Activated CD4-positive, CD25-positive, alpha-beta regulatory T cell treated with anti-CD3 and anti-CD28 coated beads, Interleukin-2, amount 50 U/mL, for 24 hours (primary cell): ENCODE data around the gene SUN1.
"Not testable (repeated sequence)": the region's sequence is repeated elsewhere in the genome, so short reads cannot be mapped to it uniquely, and the experiment has no call there.

Source experiments
- ATAC-seq, 2 donors: fragments of 150-1000 bp; cut with Tn5 transposase; one replicate each; pipeline ENCODE4 v1.10.0; 2021; ENCODE audit warnings: mild to moderate bottlenecking in 1 of 2, moderate library complexity in 1 of 2

SUN1 gene

DNA sequence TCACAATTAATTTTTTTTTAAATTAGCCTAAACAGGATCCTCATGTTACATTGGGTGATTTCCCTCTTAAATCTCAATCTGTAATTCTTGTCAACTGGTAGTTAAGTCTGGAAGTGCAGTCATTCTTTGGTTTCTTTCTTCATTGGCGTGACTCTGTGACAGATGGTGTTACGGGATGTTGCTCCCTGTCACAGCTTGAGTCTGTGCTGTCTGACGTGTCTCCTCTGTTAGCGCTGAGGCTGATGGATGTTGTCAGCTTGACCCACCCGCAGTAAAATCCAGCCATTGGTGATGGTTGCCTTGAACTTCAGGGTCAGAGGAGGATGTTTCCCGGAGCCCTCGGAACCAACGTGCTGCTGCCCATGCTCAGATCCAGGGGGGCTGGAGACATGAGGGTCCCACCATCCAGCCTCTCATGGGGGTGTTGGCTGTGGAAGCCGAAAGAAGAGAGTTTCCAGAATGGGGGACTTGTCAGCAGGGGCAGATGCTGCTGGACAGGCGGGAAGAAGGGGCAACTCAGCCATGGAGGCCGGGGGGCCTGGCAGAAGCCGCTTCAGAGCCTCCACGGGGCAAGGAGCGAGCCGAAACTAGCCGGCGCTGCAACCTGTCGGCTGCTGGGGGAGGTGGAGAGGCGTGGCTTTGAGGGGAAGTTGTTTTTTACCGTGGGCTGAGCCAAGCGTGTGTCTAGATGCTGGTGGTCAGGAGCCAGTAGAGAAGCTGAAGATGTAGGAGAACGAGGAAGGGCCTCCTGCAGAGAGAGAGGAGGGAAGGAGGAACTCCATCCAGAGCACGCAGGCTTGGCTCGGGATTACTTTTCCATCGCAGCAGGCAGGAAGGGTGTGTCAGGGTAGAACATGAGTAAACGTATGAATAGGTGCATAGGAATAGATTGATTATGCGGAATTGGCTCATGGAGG, 3.5 kb downstream of the SUN1 start:
- no peak for ATAC-seq

DNA sequence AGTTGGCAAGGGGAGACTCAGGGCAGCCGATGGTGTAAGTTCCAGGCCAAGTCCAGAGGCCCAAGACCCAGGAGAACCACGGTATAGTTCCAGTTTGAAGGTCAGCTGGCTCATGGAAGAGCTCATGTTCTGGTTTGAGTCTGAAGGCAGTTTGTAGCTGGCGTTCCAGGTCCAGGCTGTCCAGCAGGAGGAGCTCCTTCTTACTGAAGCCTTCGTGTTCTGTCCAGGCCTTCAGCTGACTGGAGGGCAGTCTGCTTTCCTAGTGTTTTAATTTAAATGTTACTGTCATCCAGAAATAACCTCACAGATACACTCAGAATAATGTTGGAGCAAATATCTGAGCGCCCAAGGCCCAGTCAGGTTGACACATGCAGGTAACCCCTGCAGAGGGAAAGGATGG, 4.2 kb downstream of the SUN1 start:
- no peak for ATAC-seq

DNA sequence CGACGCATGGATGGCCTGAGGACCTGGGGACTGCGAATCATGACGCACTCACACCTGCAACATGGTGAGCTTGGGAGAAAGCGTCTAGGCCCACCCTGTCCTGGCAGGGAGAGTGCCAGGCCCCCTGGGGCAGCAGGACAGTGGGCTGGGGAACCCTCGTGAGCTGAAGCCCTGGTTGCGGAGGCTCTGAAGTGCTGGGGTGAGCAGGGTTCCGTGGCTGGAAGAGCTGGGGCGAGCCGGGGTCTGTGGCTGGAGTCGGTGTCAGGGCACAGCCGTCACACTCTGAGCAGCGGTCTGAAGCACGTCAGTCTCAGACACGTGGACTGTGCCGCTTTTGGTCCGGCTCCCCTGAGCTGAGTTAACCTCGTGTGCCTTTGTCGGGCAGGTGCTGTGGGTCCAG, 4.7 kb downstream of the SUN1 start:
- no peak for ATAC-seq

DNA sequence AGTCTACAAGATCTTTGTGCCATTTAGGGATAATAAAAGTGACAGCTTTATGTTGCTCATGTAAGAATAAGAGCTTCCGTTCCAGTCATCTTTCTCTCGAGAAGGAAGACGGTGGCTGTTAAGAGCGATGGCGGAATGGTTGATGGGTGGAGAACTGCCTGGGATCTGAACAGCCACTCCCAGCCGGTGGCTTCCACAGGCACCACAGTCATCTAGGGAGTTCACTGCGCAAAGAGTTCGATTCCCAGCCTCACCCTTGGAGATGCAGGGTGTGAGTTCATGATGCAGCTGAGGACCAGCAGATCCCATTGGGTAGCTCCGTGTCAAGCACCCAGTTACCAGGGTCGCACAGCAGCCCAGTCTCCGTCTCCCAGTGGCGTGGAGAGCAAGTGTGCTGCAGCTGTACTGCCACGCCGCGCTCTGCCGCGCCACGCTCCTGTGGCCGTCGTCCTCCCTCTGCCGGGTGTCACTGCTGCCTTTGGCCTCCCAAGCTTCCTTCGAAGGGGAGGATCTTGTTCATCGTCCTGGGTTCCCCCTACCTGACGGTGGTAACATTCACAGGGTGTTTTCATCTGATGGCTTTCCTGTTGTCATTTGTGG, 7.8 kb downstream of the SUN1 start:
- ATAC-seq: no peak

DNA sequence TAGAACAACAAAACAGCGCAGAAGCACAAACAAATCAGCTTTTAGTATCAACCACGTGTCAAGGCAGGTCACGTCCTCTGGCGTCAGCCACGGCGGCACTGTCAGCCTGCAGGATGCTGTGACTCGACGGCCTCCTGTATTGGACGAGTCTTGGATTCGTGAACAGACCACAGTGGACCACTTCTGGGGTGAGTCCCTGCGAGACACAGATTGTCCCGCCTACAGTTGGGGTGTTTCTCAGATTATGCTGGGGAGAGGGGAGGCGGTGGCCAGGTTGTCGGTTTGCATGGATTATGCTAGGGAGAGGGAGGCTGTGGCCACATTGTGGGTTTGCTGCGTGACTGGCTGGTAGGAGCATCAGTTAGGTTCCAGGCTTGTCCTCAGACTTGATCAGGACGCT, 9.7 kb downstream of the SUN1 start:
- no peak for ATAC-seq

DNA sequence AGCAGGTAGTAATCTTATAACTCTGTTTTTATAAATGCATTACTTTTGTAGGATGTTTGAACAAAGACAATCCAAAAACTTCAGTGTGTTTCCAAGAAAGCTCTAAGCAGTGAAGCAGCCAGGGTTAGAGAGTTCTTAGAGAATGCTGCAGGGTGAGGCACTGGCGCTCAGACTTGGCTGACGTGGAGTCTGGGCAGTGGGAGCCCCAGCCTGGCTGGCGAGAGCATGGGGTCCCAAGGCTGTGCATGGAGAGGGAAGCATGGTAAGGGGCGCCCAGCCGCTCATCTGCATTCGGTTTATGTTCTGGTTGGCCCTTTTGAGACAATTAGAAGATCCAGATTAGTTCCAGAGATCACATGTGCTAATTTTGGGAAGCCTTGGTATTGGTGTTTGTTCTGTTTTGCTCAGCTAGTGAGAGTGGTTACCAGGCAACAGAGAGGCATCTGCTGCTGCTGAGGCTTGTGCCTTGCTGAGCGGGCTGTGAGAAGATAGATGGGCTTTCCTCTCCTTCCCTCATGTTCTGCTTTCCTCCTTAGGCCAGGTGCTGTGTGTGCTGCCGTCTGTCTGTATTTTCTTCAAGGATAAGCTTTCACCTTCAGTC, 10.3 kb downstream of the SUN1 start:
- no peak for ATAC-seq

DNA sequence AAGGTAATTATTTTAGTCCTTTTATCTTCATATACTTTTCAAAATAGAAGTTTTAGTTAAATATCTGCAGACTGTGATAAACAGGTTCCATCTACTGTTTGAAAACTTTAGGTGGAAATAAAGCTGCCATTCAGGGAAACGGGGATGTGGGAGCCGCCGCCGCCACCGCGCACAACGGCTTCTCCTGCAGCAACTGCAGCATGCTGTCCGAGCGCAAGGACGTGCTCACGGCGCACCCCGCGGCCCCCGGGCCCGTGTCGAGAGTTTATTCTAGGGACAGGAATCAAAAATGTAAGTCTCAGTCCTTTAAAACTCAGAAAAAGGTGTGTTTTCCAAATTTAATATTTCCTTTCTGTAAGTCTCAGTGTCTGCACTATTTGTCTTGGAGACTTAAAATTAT, 11.0 kb downstream of the SUN1 start:
- ATAC-seq: no peak

DNA sequence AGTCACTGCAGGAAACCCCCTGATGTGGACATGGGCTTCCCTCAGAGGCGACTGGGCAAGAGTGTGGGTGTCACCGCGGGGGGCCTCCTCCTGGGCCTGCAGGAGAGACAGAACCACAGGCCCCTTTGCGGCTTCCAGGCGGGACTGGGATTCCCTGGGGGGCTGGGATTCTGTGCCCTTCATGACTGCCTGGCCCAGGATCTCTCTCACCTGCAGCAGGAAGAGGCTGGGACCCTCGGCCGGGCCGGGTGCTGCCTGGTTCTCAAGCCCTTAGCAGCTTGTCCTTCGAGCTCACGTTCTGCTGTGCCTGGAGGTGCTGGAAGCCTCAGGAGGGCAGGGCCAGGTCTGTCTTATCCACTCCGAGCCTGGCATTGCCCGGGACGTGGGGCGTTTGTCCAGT, 11.8 kb downstream of the SUN1 start:
- no peak for ATAC-seq

DNA sequence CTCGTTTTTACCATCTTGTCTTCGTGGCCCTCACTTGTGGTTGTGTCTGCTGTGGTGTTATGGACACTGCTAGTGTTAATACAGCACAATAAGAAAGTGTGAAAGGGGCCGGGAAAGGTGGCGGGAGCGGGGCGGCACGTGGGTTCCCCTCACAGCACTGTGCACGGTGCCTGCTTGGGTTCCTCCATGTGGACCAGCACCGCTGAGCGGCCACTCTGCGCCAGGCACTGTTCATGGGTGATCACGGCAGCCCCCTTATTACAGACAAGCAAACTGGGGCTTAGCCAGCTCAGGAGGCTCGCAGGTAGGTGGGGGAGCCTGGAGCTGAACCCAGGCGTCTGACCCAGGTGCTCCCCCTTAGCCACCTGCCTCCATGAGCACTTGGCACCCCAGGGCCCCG, 12.2 kb downstream of the SUN1 start:
- ATAC-seq: no peak

DNA sequence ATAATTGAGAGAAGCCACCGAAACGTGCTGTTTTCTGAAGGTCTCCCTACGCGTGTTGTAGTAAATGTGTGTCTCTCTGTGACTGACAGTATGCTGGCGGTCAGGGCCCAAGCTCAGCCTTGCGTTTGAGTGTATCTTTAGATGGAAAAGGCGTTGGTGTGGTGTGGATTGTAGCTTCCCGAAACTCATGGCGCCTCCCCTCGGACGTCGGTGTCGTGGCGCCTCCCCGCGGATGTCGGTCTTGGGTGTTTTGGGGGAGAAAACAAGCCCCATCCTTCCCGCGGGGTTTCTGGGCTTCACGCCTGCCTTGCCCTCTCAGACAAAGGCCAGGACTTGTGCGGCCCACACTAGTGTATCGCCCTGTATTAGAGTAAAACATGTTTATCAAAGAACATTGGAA, 12.8 kb downstream of the SUN1 start:
- ATAC-seq: no peak

DNA sequence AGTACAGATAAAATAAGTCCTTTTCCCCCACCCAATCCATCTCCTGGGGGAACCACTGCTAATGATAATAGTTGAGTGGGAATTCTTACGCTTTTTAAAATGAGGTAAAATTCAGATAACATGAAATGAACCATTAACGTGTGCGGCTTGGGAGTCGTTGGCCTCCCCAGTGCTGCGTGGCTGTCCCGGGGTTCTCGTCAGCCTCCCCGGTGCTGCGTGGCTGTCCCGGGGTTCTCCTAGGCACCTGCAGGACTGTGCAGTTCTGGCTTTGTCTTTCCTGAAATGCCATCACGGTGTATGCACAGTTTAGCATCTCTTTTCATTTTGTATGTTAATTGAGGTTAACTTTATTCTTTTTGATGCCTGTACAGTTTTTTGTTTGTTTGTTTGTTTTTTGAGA, 13.5 kb downstream of the SUN1 start:
- ATAC-seq: no peak

DNA sequence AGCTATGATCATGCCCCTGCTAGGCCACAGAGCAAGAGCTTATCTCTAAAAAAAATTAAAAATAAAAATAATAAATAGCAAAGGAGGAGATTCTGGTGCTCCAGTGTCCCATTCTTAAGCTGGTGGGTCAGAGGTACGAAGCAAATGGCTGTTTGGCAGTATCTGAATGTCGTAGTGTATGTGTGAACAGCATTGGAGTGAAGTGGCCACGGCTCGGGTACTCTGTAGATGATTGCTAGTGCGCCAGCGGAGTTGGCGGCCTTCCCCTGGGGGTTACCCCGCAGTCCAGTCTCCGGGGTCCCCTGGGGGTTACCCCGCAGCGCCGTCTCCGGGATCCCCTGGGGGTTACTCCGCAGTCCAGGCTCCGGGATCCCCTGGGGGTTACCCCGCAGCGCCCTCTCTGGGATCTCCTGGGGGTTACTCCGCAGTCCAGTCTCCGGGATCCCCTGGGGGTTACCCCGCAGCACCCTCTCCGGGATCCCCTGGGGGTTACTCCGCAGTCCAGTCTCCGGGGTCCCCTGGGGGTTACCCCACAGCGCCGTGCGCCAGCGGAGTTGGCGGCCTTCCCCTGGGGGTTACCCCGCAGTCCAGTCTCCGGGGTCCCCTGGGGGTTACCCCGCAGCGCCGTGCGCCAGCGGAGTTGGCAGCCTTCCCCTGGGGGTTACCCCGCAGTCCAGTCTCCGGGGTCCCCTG, 14.8 kb downstream of the SUN1 start:
- not testable (repeated sequence) for ATAC-seq

DNA sequence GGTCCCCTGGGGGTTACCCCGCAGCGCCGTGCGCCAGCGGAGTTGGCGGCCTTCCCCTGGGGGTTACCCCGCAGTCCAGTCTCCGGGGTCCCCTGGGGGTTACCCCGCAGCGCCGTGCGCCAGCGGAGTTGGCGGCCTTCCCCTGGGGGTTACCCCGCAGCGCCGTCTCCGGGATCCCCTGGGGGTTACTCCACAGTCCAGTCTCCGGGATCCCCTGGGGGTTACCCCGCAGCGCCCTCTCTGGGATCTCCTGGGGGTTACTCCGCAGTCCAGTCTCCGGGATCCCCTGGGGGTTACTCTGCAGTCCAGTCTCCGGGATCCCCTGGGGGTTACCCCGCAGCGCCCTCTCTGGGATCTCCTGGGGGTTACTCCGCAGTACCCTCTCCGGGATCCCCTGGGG, 15.5 kb downstream of the SUN1 start:
- ATAC-seq: not testable (repeated sequence)

DNA sequence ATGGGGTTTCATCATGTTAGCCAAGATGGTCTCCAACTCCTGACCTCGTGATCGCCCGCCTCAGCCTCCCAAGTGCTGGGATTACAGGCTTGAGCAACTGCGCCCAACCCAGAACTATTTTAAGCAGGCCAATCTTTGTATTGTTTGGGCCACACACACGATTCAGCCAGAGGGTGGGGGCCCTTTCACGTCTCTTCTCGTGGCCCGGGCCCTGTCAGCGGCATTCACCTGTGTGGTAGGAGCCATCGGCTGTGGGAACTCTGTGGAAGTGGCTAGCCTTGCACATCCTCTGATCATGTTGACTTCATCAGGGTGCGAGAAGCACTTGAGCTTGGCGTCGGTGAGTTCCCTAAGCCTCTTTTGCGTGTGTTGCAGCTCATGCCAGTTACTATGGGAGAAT, 16.9 kb downstream of the SUN1 start:
- no peak for ATAC-seq

DNA sequence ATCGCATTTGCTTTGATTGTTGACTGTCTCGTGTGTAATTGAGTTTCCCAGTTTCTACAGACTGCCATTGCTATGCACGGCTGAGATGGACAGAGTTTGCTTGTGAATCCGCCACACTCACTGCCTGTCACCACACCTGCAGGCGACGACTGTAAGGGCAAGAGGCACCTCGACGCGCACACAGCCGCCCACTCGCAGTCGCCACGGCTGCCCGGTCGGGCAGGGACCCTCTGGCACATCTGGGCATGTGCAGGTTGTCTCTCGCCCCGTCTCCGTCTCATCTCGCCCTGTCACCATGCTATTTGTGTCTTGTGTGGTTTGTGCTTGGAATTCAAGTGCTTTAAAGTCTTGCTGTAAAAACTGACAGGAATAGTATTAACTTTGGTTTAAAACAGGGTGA, 17.5 kb downstream of the SUN1 start:
- no peak for ATAC-seq

DNA sequence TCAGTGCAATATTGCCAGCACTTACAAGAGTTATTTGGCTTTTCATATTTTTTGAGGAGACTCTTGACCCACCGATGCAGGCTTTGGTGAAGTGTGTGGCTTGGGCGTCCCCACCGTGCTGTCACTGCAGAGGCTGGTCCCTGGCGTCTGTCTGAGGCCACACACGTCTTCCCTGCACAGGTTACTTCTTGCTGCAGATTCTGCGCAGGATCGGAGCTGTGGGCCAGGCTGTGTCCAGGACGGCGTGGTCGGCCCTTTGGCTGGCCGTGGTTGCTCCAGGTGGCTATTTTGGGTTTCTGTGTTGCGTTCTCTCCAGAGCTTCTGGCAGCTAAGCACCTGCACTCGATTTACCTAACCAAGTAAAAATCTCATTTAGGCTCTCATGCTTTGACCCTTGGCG, 18.9 kb downstream of the SUN1 start:
- ATAC-seq: no peak

DNA sequence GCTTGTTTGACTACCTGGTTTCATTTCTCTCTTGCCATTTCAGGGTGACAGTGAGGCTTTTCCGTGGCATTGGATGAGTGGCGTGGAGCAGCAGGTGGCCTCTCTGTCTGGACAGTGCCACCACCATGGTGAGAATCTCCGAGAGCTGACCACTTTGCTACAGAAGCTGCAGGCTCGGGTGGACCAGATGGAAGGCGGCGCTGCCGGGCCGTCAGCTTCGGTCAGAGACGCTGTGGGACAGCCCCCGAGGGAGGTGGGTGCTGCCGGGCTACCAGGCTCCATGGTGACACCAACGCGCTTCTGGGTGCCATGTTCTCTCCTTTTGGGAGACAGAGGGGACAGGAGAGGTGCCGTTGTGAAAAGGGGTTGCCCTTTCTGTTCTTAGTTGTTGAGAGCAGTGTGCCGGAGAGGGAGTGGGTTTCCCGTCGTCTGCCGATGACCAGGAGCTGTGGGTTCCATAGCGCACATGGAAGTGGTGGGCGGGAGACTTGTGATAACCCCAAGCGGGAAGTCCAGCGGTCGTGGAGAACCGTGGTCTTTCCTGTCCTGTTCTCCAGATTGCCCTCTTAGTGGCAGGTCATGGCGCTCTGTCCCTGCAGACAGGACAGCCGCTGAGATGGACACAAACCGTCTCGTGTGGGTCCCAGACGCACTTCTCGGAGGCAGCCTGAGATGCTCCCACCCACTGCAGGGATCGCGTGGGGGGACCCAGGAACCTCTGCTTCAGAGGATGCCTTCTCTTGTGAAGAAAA, 21.3 kb downstream of the SUN1 start:
- ATAC-seq: no peak

DNA sequence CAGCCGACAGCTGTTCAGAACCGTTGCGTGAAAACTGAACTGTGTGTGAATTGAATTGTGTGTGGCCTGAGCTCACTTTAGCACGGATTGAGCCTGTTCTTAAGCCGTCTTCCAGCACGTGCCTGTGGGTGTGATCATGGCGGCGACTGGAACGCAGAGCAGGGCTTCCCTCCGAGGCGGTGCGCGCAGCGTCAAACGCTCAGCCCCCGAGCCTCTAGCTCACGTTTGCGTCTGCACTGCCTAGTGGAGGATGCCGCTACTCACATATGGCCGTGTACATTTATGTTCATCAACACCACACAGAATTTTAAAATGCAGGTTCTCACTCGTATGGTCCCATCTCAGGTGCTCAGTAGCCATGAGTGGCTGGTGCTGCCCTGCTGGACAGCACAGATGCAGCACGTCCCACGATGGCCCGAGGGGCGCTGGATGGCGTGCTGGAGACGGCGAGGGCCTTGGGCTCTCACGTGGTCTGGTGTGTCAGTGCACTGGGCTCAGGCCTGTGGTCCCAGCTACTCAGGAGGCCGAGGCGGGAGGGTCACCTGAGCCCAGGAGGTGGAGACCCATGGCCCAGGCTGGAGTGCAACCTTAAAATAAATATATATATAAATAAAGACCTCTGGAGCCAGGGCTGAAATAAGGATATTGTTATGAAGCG, 22.0 kb downstream of the SUN1 start:
- ATAC-seq: no peak

DNA sequence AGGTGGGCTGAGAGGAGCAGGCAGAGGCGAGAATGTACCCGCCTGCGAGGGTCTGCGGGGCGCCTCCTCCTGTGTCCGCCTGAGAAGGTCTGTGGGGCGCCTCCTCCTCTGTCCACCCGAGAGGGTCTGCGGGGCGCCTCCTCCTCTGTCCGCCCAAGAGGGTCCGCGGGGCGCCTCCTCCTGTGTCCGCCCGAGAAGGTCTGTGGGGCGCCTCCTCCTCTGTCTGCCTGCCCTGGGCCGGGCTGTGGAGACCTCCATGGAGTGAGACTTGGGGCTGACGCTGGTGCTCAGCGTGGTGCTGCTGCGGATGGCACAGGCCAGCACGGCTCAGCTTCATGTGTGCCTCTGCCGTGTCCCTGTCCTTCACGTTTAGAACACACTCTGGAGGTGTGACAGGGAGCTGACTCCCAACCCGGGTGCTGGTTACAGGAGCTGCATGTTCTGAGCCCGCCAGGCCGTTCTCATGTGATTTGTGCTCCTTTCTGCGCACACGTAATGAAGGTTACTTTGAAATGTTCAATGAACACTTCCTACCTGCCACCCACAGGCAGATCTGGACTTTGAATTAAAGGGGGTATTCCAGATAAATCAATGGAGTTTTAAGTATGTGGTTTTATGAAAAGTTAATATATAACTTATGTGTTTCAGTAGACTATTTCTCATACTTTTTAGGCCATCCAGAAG, 23.6 kb downstream of the SUN1 start:
- ATAC-seq: no peak

DNA sequence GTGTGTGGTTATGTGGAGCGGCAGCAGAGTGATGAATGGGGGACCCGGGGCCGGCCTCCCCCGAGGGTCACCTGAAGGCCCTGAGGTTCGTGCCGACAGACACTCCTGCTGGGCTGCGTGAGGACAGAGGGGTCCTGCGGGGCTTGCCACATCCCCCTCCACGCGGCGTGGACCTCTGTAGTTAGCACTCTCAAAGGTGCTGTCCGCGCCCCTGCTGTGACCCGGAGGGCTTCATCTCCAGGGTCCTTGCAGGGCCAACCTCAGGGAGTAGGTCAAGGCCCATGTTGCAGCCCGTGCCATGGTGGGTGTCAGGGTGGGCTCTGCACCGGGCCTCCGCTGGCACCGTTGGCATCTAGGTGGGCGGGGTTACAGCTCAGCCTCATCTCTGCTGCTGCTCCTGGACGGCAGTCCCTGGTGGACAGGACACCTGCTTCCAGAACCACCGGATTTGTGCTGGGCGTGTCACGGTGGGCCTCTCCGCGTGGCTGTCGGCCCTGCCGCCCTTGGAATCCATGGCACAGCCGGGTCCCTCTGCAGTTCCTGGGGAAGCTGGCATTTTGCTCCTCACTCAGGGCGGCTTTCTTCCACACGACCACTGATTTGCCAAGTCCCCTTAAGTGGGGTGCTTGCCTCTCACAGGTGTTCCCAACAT, 24.3 kb downstream of the SUN1 start:
- no peak for ATAC-seq

DNA sequence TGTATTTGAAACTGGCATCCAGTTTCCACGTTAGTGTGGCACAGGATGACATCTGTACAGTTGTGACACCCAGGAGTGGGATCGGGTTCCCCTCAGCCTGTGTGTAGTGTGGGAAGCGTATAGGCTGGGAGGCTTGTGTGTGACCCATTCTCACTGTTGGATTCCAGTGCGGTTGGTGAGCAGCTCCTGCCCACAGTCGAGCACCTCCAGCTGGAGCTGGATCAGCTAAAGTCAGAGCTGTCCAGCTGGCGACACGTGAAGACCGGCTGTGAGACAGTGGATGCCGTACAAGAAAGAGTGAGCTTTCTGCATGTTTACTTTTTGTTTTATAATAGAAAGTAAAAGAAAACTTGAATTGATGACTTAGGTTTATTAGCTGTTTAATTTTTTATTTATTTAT, 25.4 kb downstream of the SUN1 start:
- no peak for ATAC-seq
